ENCODE data around the gene HIP1. TPM values are rescaled to one million over a fixed set of nuclear protein-coding genes. Genes with fewer than 3 reads are reported as not detected.
A peak's percentile ranks its signal among the peaks of the same experiment; 100 is the strongest.
"Not testable (repeated sequence)": the region's sequence is repeated elsewhere in the genome, so short reads cannot be mapped to it uniquely, and the experiment has no call there.

Gene HIP1
- total and polyA plus RNA-seq, 9 of the 15 experiments (the other 6 are each of a cell fraction or from before 2014, with no cell fraction given) = 2.4 to 13.7 (median 9.5) TPM

GRCh38 chr7:75604408-75604807, 134.3 kb downstream of the HIP1 start (continued):
- TF ChIP-seq JUND (IDR thresholded peaks at IDR 0.05; ENCODE audit: borderline replicate concordance, low read depth, low read length) = peak; percentile 69
- TF ChIP-seq JUND (tag; IDR thresholded peaks at IDR 0.05; ENCODE audit: borderline replicate concordance, low read depth, low read length) = no peak
- peak; percentile 26; the same call in 1 of the 2 replicates for TF ChIP-seq CTBP1 (IDR thresholded peaks at IDR 0.05; ENCODE audit: borderline replicate concordance)
- TF ChIP-seq, protein P1, sequence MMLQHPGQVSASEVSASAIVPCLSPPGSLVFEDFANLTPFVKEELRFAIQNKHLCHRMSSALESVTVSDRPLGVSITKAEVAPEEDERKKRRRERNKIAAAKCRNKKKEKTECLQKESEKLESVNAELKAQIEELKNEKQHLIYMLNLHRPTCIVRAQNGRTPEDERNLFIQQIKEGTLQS (IDR thresholded peaks at IDR 0.05) = peak; percentile 96
- TF ChIP-seq, protein P1 (CRISPR knock-in tag; conservative IDR thresholded peaks at IDR 0.05) = no peak
- TF ChIP-seq ELF4 (CRISPR knock-in tag; IDR thresholded peaks at IDR 0.05) = no peak
- no peak for TF ChIP-seq RBFOX2 (IDR thresholded peaks at IDR 0.05; ENCODE audit: low read depth, low read length)
- TF ChIP-seq NFE2 (IDR thresholded peaks at IDR 0.05; ENCODE audit: low read depth) = peak; percentile 51
- no peak for TF ChIP-seq CAMTA2 (CRISPR knock-in tag; conservative IDR thresholded peaks at IDR 0.05)
- no peak for TF ChIP-seq SRSF1 (IDR thresholded peaks at IDR 0.05; ENCODE audit: low read depth, low read length)
- TF ChIP-seq HDAC2 (IDR thresholded peaks at IDR 0.05) = 0 out of 2 replicates have a peak, but pooled peaks have one; percentile 38
- no peak for TF ChIP-seq ZNF77 (CRISPR knock-in tag; IDR thresholded peaks at IDR 0.05)
- TF ChIP-seq MCM7 (IDR thresholded peaks at IDR 0.05) = no peak
- TF ChIP-seq, protein P2, sequence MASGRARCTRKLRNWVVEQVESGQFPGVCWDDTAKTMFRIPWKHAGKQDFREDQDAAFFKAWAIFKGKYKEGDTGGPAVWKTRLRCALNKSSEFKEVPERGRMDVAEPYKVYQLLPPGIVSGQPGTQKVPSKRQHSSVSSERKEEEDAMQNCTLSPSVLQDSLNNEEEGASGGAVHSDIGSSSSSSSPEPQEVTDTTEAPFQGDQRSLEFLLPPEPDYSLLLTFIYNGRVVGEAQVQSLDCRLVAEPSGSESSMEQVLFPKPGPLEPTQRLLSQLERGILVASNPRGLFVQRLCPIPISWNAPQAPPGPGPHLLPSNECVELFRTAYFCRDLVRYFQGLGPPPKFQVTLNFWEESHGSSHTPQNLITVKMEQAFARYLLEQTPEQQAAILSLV (tag; IDR thresholded peaks at IDR 0.05) = peak; percentile 43; the same call in 1 of the 2 replicates
- no peak for TF ChIP-seq HMBOX1 (IDR thresholded peaks at IDR 0.05)
- no peak for TF ChIP-seq NONO (IDR thresholded peaks at IDR 0.05; ENCODE audit: low read depth in 2 of 2, low read length in 1 of 2)
- no peak for TF ChIP-seq ZNF384 (IDR thresholded peaks at IDR 0.05; ENCODE audit: low read depth, low read length)

DNA sequence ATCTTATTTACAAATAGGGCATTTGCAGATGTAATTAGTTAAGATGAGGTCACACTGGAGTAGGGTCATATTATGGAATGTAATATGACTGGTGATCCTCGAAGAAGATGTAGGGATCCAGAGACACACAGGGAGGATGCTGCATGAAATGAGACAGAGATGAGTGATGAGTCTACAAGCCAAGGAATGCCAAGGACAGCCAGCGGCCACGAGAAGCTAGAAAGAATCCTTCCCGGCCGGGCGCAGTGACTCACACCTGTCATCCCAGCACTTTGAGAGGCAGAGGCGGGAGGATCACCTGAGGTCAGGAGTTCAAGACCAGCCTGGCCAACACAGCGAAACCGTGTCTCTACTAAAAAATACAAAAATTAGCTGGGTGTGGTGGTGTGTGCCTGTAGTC, 135.9 kb downstream of the HIP1 start:
- H3K27me3 ChIP-seq (ENCODE audit: control insufficient read depth in 2 of 2, insufficient read depth in 2 of 2, low read length in 2 of 2); intact Hi-C loops (cut with micrococcal nuclease); FAIRE-seq; H3K36me3 ChIP-seq (ENCODE audit: control insufficient read depth, insufficient read depth, low read length); H3K9me3 ChIP-seq (replicated peaks; ENCODE audit: control insufficient read depth, insufficient read depth, low read depth, low read length); CTCF ChIA-PET (ENCODE audit: low intra/inter-chr PET ratio); H3K9me1 ChIP-seq (ENCODE audit: control insufficient read depth, insufficient read depth, low read length); H2AFZ ChIP-seq (ENCODE audit: low read depth, low read length); H3K4me1 ChIP-seq (replicated peaks in 1 of 2; ENCODE audit: control insufficient read depth in 2 of 2, insufficient read depth in 2 of 2, low read length in 2 of 2); DNase-seq (ENCODE audit: extremely low read depth in 1 of 4, low spot score in 3 of 4); in situ Hi-C loops (cut with MboI); H3K79me2 ChIP-seq (ENCODE audit: control insufficient read depth, insufficient read depth, low read length); H3K4me2 ChIP-seq (ENCODE audit: insufficient read depth, low read length); H4K20me1 ChIP-seq (replicated peaks; ENCODE audit: control insufficient read depth, insufficient read depth, low read length); H3K27ac ChIP-seq (ENCODE audit: extremely low read depth, low read depth, low read length); H3K4me3 ChIP-seq; H3K9ac ChIP-seq (ENCODE audit: insufficient read depth in 1 of 2, low read depth in 2 of 2, low read length in 2 of 2); ATAC-seq; BruUV-seq (replicated peaks): not testable (repeated sequence)
- POLR2A ChIA-PET = interaction anchor here (0.5 to 1.6 kb wide), 4 partner anchors 10 to 1188 kb away, joined by 3 to 4 read pairs (median 3); no protein-coding TSS in a partner anchor
- WGBS (ENCODE audit: insufficient coverage, low coverage, missing lambda C conversion rate) = 58% methylated on average over 9 of the region's 9 CpGs
